WERI-Rb-1 (cell line): ENCODE measurements around the gene MYT1.

ENCODE experiments used
- DNase-seq: peaks from one replicate; pipeline ENCODE4 v3.0.0-alpha.2; 2020
- H3K27ac ChIP-seq: fragments of 250-450 bp; sonication (Bioruptor Pico); 2 replicates; pipeline ENCODE4 v1.5.1; 2020; ENCODE audit warnings: mild to moderate bottlenecking, moderate library complexity
- H3K27me3 ChIP-seq: fragments of 250-450 bp; sonication (Bioruptor Pico); 2 replicates; pipeline ENCODE4 v1.5.1; 2021; ENCODE audit warnings: mild to moderate bottlenecking, low read depth, moderate library complexity; ENCODE audit not compliant: insufficient read depth, severe bottlenecking
- H3K36me3 ChIP-seq: fragments of 250-450 bp; sonication (Bioruptor Pico); 2 replicates; pipeline ENCODE4 v1.5.1; 2020; ENCODE audit warnings: mild to moderate bottlenecking, moderate library complexity
- H3K4me3 ChIP-seq: 2 replicates; pipeline ENCODE4 v1.5.1; 2011; ENCODE audit warnings: low read depth, mild to moderate bottlenecking, control low read depth, low read length
- H3K9me3 ChIP-seq: fragments of 250-450 bp; sonication (Bioruptor Pico); 2 replicates; pipeline ENCODE4 v1.5.1; 2021; ENCODE audit warnings: mild to moderate bottlenecking, moderate library complexity; ENCODE audit not compliant: severe bottlenecking
- TF ChIP-seq, protein P1 (sequence below): IDR thresholded peaks from 2 replicates; pipeline ENCODE4 v1.5.1; 2011; ENCODE audit warnings: low read depth, mild to moderate bottlenecking, control low read depth, inconsistent platforms, low read length

Gene MYT1

DNA sequence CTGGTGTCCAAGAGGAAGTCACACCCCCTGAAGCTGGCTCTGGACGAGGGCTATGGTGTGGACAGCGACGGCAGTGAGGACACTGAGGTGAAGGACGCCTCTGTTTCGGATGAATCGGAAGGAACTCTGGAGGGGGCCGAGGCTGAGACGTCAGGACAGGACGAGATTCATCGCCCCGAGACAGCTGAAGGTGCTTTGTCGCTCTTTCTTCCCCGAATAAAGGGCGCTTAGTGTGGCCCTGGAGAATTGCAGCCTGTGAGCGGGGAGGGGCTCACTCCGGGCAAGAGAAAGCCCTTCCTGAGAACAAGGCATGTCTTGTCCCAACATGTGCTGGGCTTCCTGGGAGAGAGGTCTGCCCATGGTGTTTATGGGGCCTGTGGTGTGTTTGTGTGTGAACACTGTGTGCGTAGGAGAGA, 41.4 kb downstream of the MYT1 start:
- Histone ChIP-seq H3K27me3 (no peaks in the 10 kb centered on the region), H3K4me3 (no peak overlapping the region), H3K36me3 (peaks cover 14% of the 10 kb centered on the region), H3K9me3 (no peaks in the 10 kb centered on the region), H3K27ac (no peak overlapping the region)
- no peak for DNase-seq
- TF ChIP-seq, protein P1, sequence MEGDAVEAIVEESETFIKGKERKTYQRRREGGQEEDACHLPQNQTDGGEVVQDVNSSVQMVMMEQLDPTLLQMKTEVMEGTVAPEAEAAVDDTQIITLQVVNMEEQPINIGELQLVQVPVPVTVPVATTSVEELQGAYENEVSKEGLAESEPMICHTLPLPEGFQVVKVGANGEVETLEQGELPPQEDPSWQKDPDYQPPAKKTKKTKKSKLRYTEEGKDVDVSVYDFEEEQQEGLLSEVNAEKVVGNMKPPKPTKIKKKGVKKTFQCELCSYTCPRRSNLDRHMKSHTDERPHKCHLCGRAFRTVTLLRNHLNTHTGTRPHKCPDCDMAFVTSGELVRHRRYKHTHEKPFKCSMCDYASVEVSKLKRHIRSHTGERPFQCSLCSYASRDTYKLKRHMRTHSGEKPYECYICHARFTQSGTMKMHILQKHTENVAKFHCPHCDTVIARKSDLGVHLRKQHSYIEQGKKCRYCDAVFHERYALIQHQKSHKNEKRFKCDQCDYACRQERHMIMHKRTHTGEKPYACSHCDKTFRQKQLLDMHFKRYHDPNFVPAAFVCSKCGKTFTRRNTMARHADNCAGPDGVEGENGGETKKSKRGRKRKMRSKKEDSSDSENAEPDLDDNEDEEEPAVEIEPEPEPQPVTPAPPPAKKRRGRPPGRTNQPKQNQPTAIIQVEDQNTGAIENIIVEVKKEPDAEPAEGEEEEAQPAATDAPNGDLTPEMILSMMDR = no peak

DNA sequence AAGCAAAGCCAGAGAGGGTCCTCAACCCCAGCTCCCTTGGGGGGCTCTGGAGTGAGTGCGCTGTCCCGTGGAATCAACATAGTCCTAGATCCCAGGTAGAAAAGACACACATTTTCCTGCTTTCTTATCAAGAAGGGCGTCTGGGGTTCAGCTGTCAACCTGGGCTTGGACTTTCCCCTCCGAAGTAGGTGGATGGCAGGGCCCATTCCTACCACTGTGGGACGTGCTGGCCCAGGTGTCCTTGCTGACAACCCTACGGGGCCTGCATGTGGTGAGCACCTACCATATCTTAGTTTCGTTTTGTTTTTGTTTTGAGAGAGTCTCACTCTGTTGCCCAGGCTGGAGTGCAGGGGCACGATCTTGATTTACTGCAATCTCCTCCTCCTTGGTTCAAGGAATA, 42.4 kb downstream of the MYT1 start:
- TF ChIP-seq, protein P1 = no peak
- H3K9me3 ChIP-seq = no peaks in the 10 kb centered on the region
- H3K27me3 ChIP-seq = no peaks in the 10 kb centered on the region
- no peak overlapping the region for H3K4me3 ChIP-seq
- no peak for DNase-seq
- H3K27ac ChIP-seq = no peak overlapping the region
- peaks cover 4% of the 10 kb centered on the region for H3K36me3 ChIP-seq

DNA sequence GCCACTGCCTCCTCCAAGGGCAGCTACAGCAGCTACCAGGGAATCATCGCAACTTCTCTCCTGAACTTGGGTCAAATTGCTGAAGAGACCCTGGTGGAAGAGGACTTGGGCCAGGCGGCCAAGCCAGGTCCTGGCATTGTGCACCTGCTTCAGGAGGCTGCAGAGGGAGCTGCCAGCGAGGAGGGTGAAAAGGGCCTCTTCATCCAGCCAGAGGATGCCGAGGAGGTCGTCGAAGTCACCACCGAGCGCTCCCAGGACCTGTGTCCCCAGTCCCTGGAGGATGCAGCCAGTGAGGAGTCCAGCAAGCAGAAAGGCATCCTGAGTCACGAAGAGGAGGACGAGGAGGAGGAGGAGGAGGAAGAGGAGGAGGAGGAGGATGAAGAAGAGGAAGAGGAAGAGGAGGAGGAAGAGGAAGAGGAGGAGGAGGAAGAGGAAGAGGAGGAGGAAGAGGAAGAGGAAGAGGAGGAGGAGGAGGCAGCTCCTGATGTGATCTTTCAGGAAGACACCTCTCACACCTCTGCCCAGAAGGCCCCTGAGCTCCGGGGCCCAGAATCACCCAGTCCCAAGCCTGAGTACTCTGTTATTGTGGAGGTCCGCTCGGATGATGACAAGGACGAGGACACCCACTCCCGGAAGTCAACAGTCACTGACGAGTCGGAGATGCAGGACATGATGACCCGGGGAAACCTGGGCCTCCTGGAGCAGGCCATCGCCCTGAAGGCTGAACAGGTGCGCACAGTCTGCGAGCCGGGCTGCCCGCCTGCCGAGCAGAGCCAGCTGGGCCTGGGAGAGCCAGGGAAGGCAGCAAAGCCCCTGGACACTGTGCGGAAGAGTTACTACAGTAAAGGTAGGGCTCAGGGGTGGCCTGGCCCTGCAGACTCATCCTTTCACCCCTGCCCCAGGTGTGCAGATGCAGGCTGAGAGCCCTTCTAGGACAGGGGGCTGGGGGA, 43.7 kb downstream of the MYT1 start:
- Histone ChIP-seq H3K4me3 (no peak overlapping the region), H3K36me3 (no peaks in the 10 kb centered on the region), H3K27me3 (no peaks in the 10 kb centered on the region), H3K9me3 (no peaks in the 10 kb centered on the region), H3K27ac (no peak overlapping the region)
- TF ChIP-seq, protein P1 = no peak
- DNase-seq = no peak

DNA sequence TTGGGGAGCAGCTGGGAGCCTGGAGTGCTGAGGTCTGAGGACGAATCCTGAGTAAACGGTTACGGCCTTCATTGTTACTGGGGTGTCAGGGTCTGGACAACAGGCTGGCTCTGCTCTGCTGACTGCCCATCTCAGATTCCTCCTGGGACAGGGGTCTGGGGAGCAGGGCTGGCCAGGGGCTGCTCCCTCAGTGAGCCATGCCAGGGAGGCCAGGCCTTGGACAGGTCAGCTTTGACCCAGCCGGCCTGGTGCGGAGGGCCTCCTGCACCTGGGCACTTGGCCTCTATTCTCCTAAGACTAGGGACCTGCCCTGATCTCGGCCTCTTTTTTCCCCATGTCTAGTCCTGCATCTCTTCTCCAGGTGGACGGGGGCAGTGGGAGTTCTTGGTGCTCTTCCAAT, 44.9 kb downstream of the MYT1 start:
- TF ChIP-seq, protein P1 = no peak
- Histone ChIP-seq H3K4me3 (no peak overlapping the region), H3K27me3 (no peaks in the 10 kb centered on the region), H3K27ac (no peak overlapping the region), H3K36me3 (no peaks in the 10 kb centered on the region), H3K9me3 (no peaks in the 10 kb centered on the region)
- DNase-seq = no peak

DNA sequence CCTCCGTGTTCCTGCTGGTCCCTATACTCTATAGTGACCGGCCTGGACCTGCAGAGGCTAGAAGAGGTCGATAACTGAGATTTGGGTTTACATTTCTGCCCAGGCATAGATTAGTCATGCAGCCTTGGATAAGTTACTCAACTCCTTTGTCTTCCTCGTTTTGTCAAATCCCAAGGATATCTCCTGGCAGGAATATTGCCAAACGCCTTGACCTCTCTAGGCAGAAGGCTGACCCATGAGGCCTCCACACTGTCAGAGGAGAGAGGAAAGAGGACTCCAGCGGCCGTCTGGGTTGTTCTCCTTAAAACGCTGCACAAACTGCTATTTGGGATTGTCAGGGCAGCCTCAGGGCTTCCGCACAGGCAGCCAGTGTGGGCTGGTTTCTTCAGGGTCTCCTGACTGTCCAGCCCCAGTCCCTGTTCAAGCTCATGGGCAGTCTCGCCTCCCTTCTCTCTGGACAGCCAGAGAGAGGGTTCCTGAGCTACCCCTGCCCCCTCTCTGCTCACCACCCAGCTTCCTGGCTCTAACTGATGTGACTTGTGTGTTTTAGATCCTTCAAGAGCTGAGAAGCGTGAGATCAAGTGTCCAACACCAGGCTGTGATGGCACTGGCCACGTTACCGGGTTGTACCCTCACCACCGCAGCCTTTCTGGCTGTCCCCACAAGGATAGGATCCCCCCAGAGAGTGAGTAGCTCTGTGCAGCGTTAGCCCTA, 46.6 kb downstream of the MYT1 start:
- TF ChIP-seq, protein P1 = no peak
- DNase-seq = no peak
- no peaks in the 10 kb centered on the region for H3K9me3 ChIP-seq
- no peaks in the 10 kb centered on the region for H3K36me3 ChIP-seq
- no peaks in the 10 kb centered on the region for H3K27me3 ChIP-seq
- no peak overlapping the region for H3K27ac ChIP-seq
- no peak overlapping the region for H3K4me3 ChIP-seq
